Stomach (tissue), 4 donors: ENCODE results near the gene SORCS2.

Experiments
- POLR2AphosphoS5 ChIP-seq, 3 donors: sonication (generic); formaldehyde crosslinking; IDR thresholded peaks; one replicate each; pipeline ENCODE4 v1.6.1; 2016; ENCODE audit warnings: antibody characterized with exemption in 3 of 3
- TF ChIP-seq, protein P1 (sequence below), 7 experiments: fragments of 450-650 bp in 4 of 7; fragments of 200-600 bp in 3 of 7; sonication (generic) in 3 of 7; IDR thresholded peaks; one replicate each; pipeline ENCODE4 v1.5.1; 2016 to 2019; ENCODE audit warnings: antibody characterized with exemption in 7 of 7, control low read depth in 2 of 7, mild to moderate bottlenecking in 1 of 7

DNA sequence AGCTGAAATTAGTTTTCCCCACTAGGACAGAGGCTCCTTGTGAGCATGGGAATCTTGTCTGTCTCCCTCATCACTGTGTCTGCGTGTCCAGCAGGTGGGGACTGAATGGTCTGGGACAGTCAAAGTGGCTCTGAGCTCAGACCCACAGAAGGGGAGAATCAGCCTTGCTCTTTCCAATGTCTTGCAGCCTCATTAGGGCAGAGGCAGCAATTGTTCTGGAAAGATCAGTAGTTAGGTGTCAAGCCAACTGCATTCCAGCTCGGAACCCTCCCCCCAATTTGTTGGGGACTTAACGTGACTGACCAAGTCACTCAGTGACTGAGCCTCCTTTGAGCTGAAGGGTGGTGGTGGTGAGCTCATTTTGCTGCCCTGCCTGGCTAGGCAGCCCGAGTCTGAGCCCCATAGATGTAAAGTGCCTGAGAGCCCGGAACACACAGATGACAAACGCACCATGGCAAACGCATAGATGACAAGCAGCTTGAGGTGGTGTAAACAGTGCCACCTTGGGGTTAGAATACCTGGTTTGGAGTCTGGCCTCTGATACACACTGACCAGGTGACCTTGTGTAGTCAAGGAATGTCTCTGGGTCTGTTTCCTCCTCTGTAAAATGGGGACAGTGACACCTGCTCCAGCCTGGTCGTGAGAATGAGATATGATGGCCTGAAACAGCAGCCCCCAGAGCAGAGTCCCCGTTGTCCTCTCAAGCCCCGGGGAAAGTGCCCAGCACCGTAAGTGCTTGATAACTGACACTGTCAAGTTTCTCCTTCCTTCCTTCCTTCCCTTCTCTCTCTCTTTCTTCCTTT, 2.7 kb upstream of the SORCS2 start:
- TF ChIP-seq, protein P1, sequence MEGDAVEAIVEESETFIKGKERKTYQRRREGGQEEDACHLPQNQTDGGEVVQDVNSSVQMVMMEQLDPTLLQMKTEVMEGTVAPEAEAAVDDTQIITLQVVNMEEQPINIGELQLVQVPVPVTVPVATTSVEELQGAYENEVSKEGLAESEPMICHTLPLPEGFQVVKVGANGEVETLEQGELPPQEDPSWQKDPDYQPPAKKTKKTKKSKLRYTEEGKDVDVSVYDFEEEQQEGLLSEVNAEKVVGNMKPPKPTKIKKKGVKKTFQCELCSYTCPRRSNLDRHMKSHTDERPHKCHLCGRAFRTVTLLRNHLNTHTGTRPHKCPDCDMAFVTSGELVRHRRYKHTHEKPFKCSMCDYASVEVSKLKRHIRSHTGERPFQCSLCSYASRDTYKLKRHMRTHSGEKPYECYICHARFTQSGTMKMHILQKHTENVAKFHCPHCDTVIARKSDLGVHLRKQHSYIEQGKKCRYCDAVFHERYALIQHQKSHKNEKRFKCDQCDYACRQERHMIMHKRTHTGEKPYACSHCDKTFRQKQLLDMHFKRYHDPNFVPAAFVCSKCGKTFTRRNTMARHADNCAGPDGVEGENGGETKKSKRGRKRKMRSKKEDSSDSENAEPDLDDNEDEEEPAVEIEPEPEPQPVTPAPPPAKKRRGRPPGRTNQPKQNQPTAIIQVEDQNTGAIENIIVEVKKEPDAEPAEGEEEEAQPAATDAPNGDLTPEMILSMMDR (IDR thresholded peaks at IDR 0.05) = no peak
- no peak for TF ChIP-seq POLR2AphosphoS5 (IDR thresholded peaks at IDR 0.05)
